ENCODE measurements around the gene TRIOBP. TPM values are rescaled to one million over a fixed set of nuclear protein-coding genes. Genes with fewer than 3 reads are reported as not detected.

Gene TRIOBP
- total and polyA plus RNA-seq, 7 donors: 19.1 to 42.7 (median 24.6) TPM

GRCh38 chr22:37678372-37678771, 18.5 kb upstream of the TRIOBP start:
- H3K36me3 ChIP-seq (ENCODE audit: insufficient read depth in 1 of 2, low read depth in 1 of 2): peaks cover 0 to 32% of the 10 kb centered on the region in 2 donors
- H3K9me3 ChIP-seq: no peaks in the 10 kb centered on the region
- H3K4me3 ChIP-seq: no peak overlapping the region
- peaks cover 31% of the 10 kb centered on the region for H3K4me1 ChIP-seq
- 55 to 61% (median 55%) methylated on average over 18 of the region's 18 CpGs for WGBS, 3 donors
- peak overlapping the region; percentile 96 for H3K27ac ChIP-seq
- no peak for TF ChIP-seq CTCF (IDR thresholded peaks at IDR 0.05)
- intact Hi-C loops (cut with DNase I): no loop called here
- no peaks in the 10 kb centered on the region for H3K27me3 ChIP-seq (ENCODE audit: insufficient read depth in 3 of 3, low read length in 2 of 3)
- DNase-seq: no peak
- ATAC-seq: no peak

GRCh38 chr22:37679670-37680069, 17.2 kb upstream of the TRIOBP start:
- peaks cover 21% of the 10 kb centered on the region for H3K4me1 ChIP-seq
- H3K4me3 ChIP-seq: no peak overlapping the region
- H3K27me3 ChIP-seq (ENCODE audit: insufficient read depth in 3 of 3, low read length in 2 of 3): no peaks in the 10 kb centered on the region
- TF ChIP-seq CTCF (IDR thresholded peaks at IDR 0.05): no peak
- no peak for DNase-seq
- ATAC-seq: no peak
- no peaks in the 10 kb centered on the region for H3K9me3 ChIP-seq
- no peak overlapping the region for H3K27ac ChIP-seq
- intact Hi-C loops (cut with DNase I): loop anchor here (2.0 kb wide), 2 partner anchors 19 to 37 kb away; no protein-coding TSS in a partner anchor
- WGBS, 3 donors: 72 to 74% (median 74%) methylated on average over 8 of the region's 8 CpGs
- peaks cover 0 to 32% of the 10 kb centered on the region in 2 donors for H3K36me3 ChIP-seq (ENCODE audit: insufficient read depth in 1 of 2, low read depth in 1 of 2)

GRCh38 chr22:37680191-37680851, 16.5 kb upstream of the TRIOBP start:
- Histone ChIP-seq H3K4me3 (no peak overlapping the region), H3K27me3 (ENCODE audit: insufficient read depth in 3 of 3, low read length in 2 of 3) (no peaks in the 10 kb centered on the region), H3K9me3 (no peaks in the 10 kb centered on the region), H3K36me3 (ENCODE audit: insufficient read depth in 1 of 2, low read depth in 1 of 2) (peaks cover 0 to 32% of the 10 kb centered on the region in 2 donors), H3K27ac (no peak overlapping the region), H3K4me1 (peaks cover 16% of the 10 kb centered on the region)
- intact Hi-C loops (cut with DNase I): loop anchor here (2.0 kb wide), 2 partner anchors 20 to 38 kb away; no protein-coding TSS in a partner anchor
- TF ChIP-seq CTCF (IDR thresholded peaks at IDR 0.05): no peak
- no peak for DNase-seq
- no peak for ATAC-seq
- WGBS, 3 donors: 52 to 64% (median 54%) methylated on average over 7 of the region's 7 CpGs

GRCh38 chr22:37681001-37681424, 15.8 kb upstream of the TRIOBP start:
- peaks cover 0 to 32% of the 10 kb centered on the region in 2 donors for H3K36me3 ChIP-seq (ENCODE audit: insufficient read depth in 1 of 2, low read depth in 1 of 2)
- no peak overlapping the region for H3K27ac ChIP-seq
- TF ChIP-seq CTCF (IDR thresholded peaks at IDR 0.05): no peak
- WGBS, 3 donors: 64 to 79% (median 65%) methylated on average over 2 of the region's 2 CpGs
- no peaks in the 10 kb centered on the region for H3K27me3 ChIP-seq (ENCODE audit: insufficient read depth in 3 of 3, low read length in 2 of 3)
- intact Hi-C loops (cut with DNase I): loop anchor here (1.0 to 2.0 kb wide), 3 partner anchors 20 to 38 kb away; no protein-coding TSS in a partner anchor
- ATAC-seq: no peak
- peaks cover 16% of the 10 kb centered on the region for H3K4me1 ChIP-seq
- DNase-seq: no peak
- no peak overlapping the region for H3K4me3 ChIP-seq
- no peaks in the 10 kb centered on the region for H3K9me3 ChIP-seq
